Caco-2 (cell line): Measurements from ENCODE around the gene LGALS3. TPM values are rescaled to one million over a fixed set of nuclear protein-coding genes. Genes with fewer than 3 reads are reported as not detected.

Experiments used
- BruUV-seq: library from RNA; stranded (reverse); fragments of 400-500 nt; replicated peaks from 2 replicates; lab custom pipeline; 2021; lab: Mats Ljungman, UMichigan
- CTCF ChIA-PET: fragments of 300-600 bp; sonication (Branson Sonifier 250); formaldehyde crosslinking; loops from one replicate; lab custom pipeline; 2022; ENCODE audit warnings: antibody characterized with exemption; lab: Charles Lee
- POLR2A ChIA-PET: fragments of 300-600 bp; sonication (Branson Sonifier 250); formaldehyde crosslinking; loops from one replicate; lab custom pipeline; 2022; ENCODE audit warnings: antibody characterized with exemption; lab: Charles Lee
- DNase-seq, 2 experiments: peaks; one replicate each; pipeline versions ENCODE4 v3.0.0 to v3.0.0-alpha.2; 2020 to 2022
- H3K27me3 ChIP-seq: replicated peaks from 2 replicates; pipeline ENCODE4 v1.6.0; 2011; ENCODE audit warnings: low read length; ENCODE audit not compliant: control insufficient read depth, insufficient read depth
- H3K36me3 ChIP-seq: 2 replicates; pipeline ENCODE4 v1.5.1; 2011; ENCODE audit warnings: low read length; ENCODE audit not compliant: control insufficient read depth, insufficient read depth
- H3K4me1 ChIP-seq: fragments of 250-450 bp; sonication (Bioruptor Pico); 2 replicates; pipeline ENCODE4 v1.5.1; 2020; ENCODE audit warnings: mild to moderate bottlenecking
- H3K4me3 ChIP-seq: 2 replicates; pipeline ENCODE4 v1.5.1; 2011; ENCODE audit warnings: low read depth, mild to moderate bottlenecking, control low read depth, low read length
- H3K9me3 ChIP-seq: fragments of 250-450 bp; sonication (Bioruptor Pico); 2 replicates; pipeline ENCODE4 v1.5.1; 2020; ENCODE audit warnings: mild to moderate bottlenecking, moderate library complexity
- H3K27ac Mint-ChIP-seq: one replicate; pipeline ENCODE4 v1.8.0; 2022; ENCODE audit warnings: mixed read lengths; ENCODE audit not compliant: unreplicated experiment
- H3K27me3 Mint-ChIP-seq: one replicate; pipeline ENCODE4 v1.8.0; 2022; ENCODE audit warnings: mixed read lengths; ENCODE audit not compliant: insufficient read depth, unreplicated experiment
- H3K36me3 Mint-ChIP-seq: one replicate; pipeline ENCODE4 v1.8.0; 2022; ENCODE audit warnings: mild to moderate bottlenecking, mixed read lengths; ENCODE audit not compliant: insufficient read depth, unreplicated experiment
- H3K4me1 Mint-ChIP-seq: one replicate; pipeline ENCODE4 v1.8.0; 2022; ENCODE audit warnings: low read depth, mixed read lengths; ENCODE audit not compliant: unreplicated experiment
- H3K4me3 Mint-ChIP-seq: one replicate; pipeline ENCODE4 v1.8.0; 2022; ENCODE audit warnings: mild to moderate bottlenecking, moderate library complexity, mixed read lengths; ENCODE audit not compliant: unreplicated experiment
- H3K9me3 Mint-ChIP-seq: one replicate; pipeline ENCODE4 v1.8.0; 2022; ENCODE audit warnings: mixed read lengths; ENCODE audit not compliant: unreplicated experiment
- intact Hi-C: fragments of 100-400 bp; cut with micrococcal nuclease; formaldehyde crosslinking; loops from one replicate; pipeline ENCODE4 v1.10.0; 2022; ENCODE audit not compliant: unreplicated experiment
- total RNA-seq: library from RNA; stranded (reverse); gene quantifications from 2 replicates; pipeline ENCODE4 v1.2.3, GENCODE V29; 2022
- TF ChIP-seq, protein P1 (sequence below), 2 experiments: fragments of 200-600 bp in 1 of 2; IDR thresholded peaks; 1 replicate in 1 of 2; 2 replicates in 1 of 2; pipeline versions ENCODE4 v1.5.1 to v1.8.0; 2011 to 2022; ENCODE audit warnings: antibody characterized with exemption in 1 of 2, control low read depth in 1 of 2, inconsistent platforms in 1 of 2, low read depth in 1 of 2, low read length in 1 of 2, mild to moderate bottlenecking in 1 of 2, moderate library complexity in 1 of 2; ENCODE audit not compliant: insufficient read depth in 1 of 2, severe bottlenecking in 1 of 2, unreplicated experiment in 1 of 2

The LGALS3 gene
- total RNA-seq, 1 experiment from 2014 or later, result 206 TPM

DNA sequence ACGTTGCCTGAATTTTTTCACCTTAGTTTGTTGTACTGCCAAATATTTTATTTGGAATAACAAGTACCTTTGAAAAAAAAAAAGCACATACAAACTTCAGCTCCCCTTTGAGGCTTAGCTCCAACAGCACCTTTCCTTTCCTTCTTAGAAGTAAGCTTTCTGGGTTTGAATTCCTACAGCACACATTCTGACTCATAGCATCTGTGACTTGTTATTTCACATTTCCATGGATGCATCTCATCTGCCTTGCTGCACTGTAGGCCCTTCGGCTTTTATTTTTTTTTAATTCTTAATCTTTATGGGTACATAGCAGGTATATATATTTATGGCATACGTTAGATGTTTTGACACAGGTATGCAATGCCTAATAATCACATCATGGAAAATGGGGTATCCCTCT, 7.2 kb downstream of the LGALS3 start:
- no peak overlapping the region for H3K4me3 Mint-ChIP-seq
- POLR2A ChIA-PET, result no interaction called here
- H3K36me3 ChIP-seq, result peaks cover 11% of the 10 kb centered on the region

DNA sequence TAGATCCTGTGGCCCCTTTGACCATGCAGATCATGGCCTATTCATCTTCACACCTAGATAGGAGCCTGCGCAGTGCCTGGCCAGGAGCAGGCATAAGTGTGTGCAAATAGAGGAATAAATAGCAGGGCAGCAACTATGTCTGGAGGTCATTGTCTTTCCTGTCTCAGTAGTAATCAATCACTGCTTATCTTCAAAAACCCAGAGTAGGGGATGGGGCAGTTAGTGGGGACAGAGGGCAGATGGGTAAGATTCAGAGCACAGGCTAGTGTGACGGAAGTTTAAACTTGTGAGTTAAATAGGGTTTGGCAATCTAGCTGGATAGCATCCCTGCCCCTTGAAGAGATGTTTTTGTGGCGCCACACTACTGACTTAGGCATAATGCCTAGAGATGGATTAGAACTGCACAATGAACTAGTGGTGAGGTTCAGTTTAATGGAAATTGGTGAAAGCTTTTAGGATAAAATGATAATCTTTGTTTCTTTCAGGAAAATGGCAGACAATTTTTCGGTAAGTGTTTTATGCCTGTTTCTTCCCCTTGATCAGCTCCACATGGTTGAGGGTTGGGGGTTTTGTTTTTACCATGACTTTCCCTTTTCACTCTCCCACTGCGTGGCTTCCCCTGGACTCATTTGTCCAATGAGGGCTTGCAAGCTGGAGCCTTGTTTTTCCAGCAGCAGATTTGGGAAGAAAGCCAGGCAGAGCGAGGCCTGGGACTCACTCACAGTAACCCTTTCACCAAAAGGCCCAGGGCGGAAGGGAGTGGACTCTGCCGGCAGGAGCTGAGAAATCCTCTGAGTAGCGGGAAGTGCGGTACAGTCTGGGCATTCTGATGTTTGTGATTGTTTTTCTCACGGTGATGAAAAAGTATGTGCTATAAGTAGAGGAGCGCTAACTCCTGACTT, 8.1 kb downstream of the LGALS3 start:
- CTCF ChIA-PET, result no interaction called here
- TF ChIP-seq, protein P1, sequence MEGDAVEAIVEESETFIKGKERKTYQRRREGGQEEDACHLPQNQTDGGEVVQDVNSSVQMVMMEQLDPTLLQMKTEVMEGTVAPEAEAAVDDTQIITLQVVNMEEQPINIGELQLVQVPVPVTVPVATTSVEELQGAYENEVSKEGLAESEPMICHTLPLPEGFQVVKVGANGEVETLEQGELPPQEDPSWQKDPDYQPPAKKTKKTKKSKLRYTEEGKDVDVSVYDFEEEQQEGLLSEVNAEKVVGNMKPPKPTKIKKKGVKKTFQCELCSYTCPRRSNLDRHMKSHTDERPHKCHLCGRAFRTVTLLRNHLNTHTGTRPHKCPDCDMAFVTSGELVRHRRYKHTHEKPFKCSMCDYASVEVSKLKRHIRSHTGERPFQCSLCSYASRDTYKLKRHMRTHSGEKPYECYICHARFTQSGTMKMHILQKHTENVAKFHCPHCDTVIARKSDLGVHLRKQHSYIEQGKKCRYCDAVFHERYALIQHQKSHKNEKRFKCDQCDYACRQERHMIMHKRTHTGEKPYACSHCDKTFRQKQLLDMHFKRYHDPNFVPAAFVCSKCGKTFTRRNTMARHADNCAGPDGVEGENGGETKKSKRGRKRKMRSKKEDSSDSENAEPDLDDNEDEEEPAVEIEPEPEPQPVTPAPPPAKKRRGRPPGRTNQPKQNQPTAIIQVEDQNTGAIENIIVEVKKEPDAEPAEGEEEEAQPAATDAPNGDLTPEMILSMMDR (IDR thresholded peaks at IDR 0.05; ENCODE audit: insufficient read depth in 1 of 2, low read depth in 1 of 2, low read length in 1 of 2, severe bottlenecking in 1 of 2, unreplicated experiment in 1 of 2), result no peak

More for the DNA sequence above, 7.2 kb downstream of the LGALS3 start:
- no peaks in the 10 kb centered on the region for H3K27me3 Mint-ChIP-seq
- peaks cover 36% of the 10 kb centered on the region for H3K4me1 Mint-ChIP-seq
- no peak for DNase-seq
- H3K9me3 Mint-ChIP-seq, result no peaks in the 10 kb centered on the region
- CTCF ChIA-PET, result interaction anchor here (0.6 kb wide), 1 partner anchor 72 kb away, joined by 4 read pairs; no protein-coding TSS in a partner anchor
- no peak overlapping the region for H3K4me3 ChIP-seq
- intact Hi-C loops, result no loop called here
- BruUV-seq, result no TSS peak
- TF ChIP-seq, protein P1 (IDR thresholded peaks at IDR 0.05; ENCODE audit: insufficient read depth in 1 of 2, low read depth in 1 of 2, low read length in 1 of 2, severe bottlenecking in 1 of 2, unreplicated experiment in 1 of 2), result no peak
- H3K27me3 ChIP-seq, result no peaks in the 10 kb centered on the region
- peaks cover 20% of the 10 kb centered on the region for H3K4me1 ChIP-seq
- H3K9me3 ChIP-seq, result no peaks in the 10 kb centered on the region
- no peak overlapping the region for H3K27ac Mint-ChIP-seq
- peaks cover 94% of the 10 kb centered on the region for H3K36me3 Mint-ChIP-seq

DNA sequence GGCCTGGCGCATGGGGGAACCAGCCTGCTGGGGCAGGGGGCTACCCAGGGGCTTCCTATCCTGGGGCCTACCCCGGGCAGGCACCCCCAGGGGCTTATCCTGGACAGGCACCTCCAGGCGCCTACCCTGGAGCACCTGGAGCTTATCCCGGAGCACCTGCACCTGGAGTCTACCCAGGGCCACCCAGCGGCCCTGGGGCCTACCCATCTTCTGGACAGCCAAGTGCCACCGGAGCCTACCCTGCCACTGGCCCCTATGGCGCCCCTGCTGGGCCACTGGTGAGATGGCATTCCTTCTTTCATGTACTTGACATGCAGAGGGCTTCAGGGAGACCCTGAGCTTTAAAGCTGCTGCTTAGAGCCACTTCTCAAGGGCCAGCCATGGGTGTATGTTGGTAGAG, 9.0 kb downstream of the LGALS3 start:
- Mint-ChIP-seq H3K4me3 (no peak overlapping the region), H3K9me3 (no peaks in the 10 kb centered on the region), H3K27ac (no peak overlapping the region), H3K27me3 (no peaks in the 10 kb centered on the region), H3K36me3 (peaks cover 96% of the 10 kb centered on the region), H3K4me1 (peaks cover 32% of the 10 kb centered on the region)
- intact Hi-C loops, result no loop called here
- Histone ChIP-seq H3K4me1 (peaks cover 7% of the 10 kb centered on the region; the same call in 1 of the 2 replicates), H3K36me3 (peaks cover 10% of the 10 kb centered on the region), H3K9me3 (no peaks in the 10 kb centered on the region), H3K27me3 (no peaks in the 10 kb centered on the region), H3K4me3 (no peak overlapping the region)
- BruUV-seq, result no TSS peak
- ChIA-PET CTCF (no interaction called here), POLR2A (no interaction called here)
- no peak for DNase-seq
- TF ChIP-seq, protein P1 (IDR thresholded peaks at IDR 0.05; ENCODE audit: insufficient read depth in 1 of 2, low read depth in 1 of 2, low read length in 1 of 2, severe bottlenecking in 1 of 2, unreplicated experiment in 1 of 2), result peak in 1 of 2 experiments; percentile 30

More for the DNA sequence above, 8.1 kb downstream of the LGALS3 start:
- POLR2A ChIA-PET, result interaction anchor here (0.6 kb wide), 1 partner anchor 8 kb away, joined by 3 read pairs; the partner anchor contains the start of gene LGALS3
- Mint-ChIP-seq H3K36me3 (peaks cover 96% of the 10 kb centered on the region), H3K4me1 (peaks cover 32% of the 10 kb centered on the region), H3K27me3 (no peaks in the 10 kb centered on the region), H3K4me3 (no peak overlapping the region), H3K27ac (no peak overlapping the region), H3K9me3 (no peaks in the 10 kb centered on the region)
- H3K27me3 ChIP-seq, result no peaks in the 10 kb centered on the region
- H3K9me3 ChIP-seq, result no peaks in the 10 kb centered on the region
- BruUV-seq, result no TSS peak
- H3K4me3 ChIP-seq, result no peak overlapping the region
- intact Hi-C loops, result no loop called here
- no peak for DNase-seq
- peaks cover 12% of the 10 kb centered on the region; the same call in 1 of the 2 replicates for H3K4me1 ChIP-seq
- H3K36me3 ChIP-seq, result peaks cover 11% of the 10 kb centered on the region
